ENCODE data around the gene TMEM101. TPM values are rescaled to one million over a fixed set of nuclear protein-coding genes. Genes with fewer than 3 reads are reported as not detected.

TMEM101 gene
- total and polyA plus RNA-seq, 2 of the 13 experiments (the other 11 are each of a cell fraction or from before 2014, with no cell fraction given), result 72.0 to 100 TPM

GRCh38 chr17:44000871-44001460, 13.8 kb downstream of the TMEM101 start (continued):
- TF ChIP-seq, protein P1, sequence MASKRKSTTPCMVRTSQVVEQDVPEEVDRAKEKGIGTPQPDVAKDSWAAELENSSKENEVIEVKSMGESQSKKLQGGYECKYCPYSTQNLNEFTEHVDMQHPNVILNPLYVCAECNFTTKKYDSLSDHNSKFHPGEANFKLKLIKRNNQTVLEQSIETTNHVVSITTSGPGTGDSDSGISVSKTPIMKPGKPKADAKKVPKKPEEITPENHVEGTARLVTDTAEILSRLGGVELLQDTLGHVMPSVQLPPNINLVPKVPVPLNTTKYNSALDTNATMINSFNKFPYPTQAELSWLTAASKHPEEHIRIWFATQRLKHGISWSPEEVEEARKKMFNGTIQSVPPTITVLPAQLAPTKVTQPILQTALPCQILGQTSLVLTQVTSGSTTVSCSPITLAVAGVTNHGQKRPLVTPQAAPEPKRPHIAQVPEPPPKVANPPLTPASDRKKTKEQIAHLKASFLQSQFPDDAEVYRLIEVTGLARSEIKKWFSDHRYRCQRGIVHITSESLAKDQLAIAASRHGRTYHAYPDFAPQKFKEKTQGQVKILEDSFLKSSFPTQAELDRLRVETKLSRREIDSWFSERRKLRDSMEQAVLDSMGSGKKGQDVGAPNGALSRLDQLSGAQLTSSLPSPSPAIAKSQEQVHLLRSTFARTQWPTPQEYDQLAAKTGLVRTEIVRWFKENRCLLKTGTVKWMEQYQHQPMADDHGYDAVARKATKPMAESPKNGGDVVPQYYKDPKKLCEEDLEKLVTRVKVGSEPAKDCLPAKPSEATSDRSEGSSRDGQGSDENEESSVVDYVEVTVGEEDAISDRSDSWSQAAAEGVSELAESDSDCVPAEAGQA (IDR thresholded peaks at IDR 0.05; ENCODE audit: low read depth), result no peak; the same call in 1 of the 2 replicates
- TF ChIP-seq, protein P1 (CRISPR knock-in tag; IDR thresholded peaks at IDR 0.05; ENCODE audit: borderline replicate concordance), result no peak
- TF ChIP-seq, protein P2, sequence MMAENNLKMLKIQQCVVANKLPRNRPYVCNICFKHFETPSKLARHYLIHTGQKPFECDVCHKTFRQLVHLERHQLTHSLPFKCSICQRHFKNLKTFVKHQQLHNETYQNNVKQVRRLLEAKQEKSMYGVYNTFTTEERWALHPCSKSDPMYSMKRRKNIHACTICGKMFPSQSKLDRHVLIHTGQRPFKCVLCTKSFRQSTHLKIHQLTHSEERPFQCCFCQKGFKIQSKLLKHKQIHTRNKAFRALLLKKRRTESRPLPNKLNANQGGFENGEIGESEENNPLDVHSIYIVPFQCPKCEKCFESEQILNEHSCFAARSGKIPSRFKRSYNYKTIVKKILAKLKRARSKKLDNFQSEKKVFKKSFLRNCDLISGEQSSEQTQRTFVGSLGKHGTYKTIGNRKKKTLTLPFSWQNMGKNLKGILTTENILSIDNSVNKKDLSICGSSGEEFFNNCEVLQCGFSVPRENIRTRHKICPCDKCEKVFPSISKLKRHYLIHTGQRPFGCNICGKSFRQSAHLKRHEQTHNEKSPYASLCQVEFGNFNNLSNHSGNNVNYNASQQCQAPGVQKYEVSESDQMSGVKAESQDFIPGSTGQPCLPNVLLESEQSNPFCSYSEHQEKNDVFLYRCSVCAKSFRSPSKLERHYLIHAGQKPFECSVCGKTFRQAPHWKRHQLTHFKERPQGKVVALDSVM (CRISPR knock-in tag; IDR thresholded peaks at IDR 0.05), result no peak
- TF ChIP-seq SOX13 (IDR thresholded peaks at IDR 0.05), result no peak
- TF ChIP-seq SOX13 (CRISPR knock-in tag; conservative IDR thresholded peaks at IDR 0.05 in 1 of 2, IDR thresholded peaks at IDR 0.05 in 1 of 2), result no peak
- TF ChIP-seq AHR (CRISPR knock-in tag; IDR thresholded peaks at IDR 0.05), result no peak
- TF ChIP-seq PRPF4 (IDR thresholded peaks at IDR 0.05; ENCODE audit: low read depth, low read length, poor library complexity, severe bottlenecking), result no peak
- no peak for TF ChIP-seq ZNF720 (CRISPR knock-in tag; IDR thresholded peaks at IDR 0.05)
- TF ChIP-seq PAX8 (CRISPR knock-in tag; IDR thresholded peaks at IDR 0.05; ENCODE audit: borderline replicate concordance), result 0 out of 2 replicates have a peak, but pooled peaks have one; percentile 44
- TF ChIP-seq NFE2L2 (IDR thresholded peaks at IDR 0.05; ENCODE audit: low read length), result no peak
- no peak; the same call in 1 of the 2 replicates for TF ChIP-seq KLF6 (CRISPR knock-in tag; IDR thresholded peaks at IDR 0.05)
- no peak for TF ChIP-seq ZNF704 (CRISPR knock-in tag; IDR thresholded peaks at IDR 0.05; ENCODE audit: borderline replicate concordance)
- no peak for TF ChIP-seq PPARG (CRISPR knock-in tag; conservative IDR thresholded peaks at IDR 0.05)
- no peak for TF ChIP-seq ZSCAN30 (CRISPR knock-in tag; IDR thresholded peaks at IDR 0.05)
- TF ChIP-seq SP4 (CRISPR knock-in tag; IDR thresholded peaks at IDR 0.05), result 0 out of 2 replicates have a peak, but pooled peaks have one; percentile 35
- TF ChIP-seq, protein P3, sequence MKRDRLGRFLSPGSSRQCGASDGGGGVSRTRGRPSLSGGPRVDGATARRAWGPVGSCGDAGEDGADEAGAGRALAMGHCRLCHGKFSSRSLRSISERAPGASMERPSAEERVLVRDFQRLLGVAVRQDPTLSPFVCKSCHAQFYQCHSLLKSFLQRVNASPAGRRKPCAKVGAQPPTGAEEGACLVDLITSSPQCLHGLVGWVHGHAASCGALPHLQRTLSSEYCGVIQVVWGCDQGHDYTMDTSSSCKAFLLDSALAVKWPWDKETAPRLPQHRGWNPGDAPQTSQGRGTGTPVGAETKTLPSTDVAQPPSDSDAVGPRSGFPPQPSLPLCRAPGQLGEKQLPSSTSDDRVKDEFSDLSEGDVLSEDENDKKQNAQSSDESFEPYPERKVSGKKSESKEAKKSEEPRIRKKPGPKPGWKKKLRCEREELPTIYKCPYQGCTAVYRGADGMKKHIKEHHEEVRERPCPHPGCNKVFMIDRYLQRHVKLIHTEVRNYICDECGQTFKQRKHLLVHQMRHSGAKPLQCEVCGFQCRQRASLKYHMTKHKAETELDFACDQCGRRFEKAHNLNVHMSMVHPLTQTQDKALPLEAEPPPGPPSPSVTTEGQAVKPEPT (CRISPR knock-in tag; IDR thresholded peaks at IDR 0.05; ENCODE audit: low read depth), result no peak
- no peak for TF ChIP-seq NCOR1 (IDR thresholded peaks at IDR 0.05; ENCODE audit: borderline replicate concordance, low read length)
- TF ChIP-seq SMARCE1 (IDR thresholded peaks at IDR 0.05; ENCODE audit: borderline replicate concordance), result no peak
- TF ChIP-seq ZNF501 (CRISPR knock-in tag; IDR thresholded peaks at IDR 0.05), result peak; percentile 72
- TF ChIP-seq NFATC3 (CRISPR knock-in tag; IDR thresholded peaks at IDR 0.05), result 0 out of 2 replicates have a peak, but pooled peaks have one; percentile 23

Measured in HepG2 (cell line).